ENCODE data around the gene IQSEC1. TPM values are rescaled to one million over a fixed set of nuclear protein-coding genes. Genes with fewer than 3 reads are reported as not detected.

IQSEC1 gene
- polyA plus RNA-seq, 4 donors, result 27.2 to 45.5 (median 34.7) TPM

- DNase-seq (ENCODE audit: low read depth in 4 of 4, low spot score in 3 of 4), result no peak
Measured at GRCh38 chr3:13071695-13072094, 1.5 kb downstream of the IQSEC1 start.

- no peak for DNase-seq (ENCODE audit: low read depth in 4 of 4, low spot score in 3 of 4)
Measured at GRCh38 chr3:13070391-13071070, 2.7 kb downstream of the IQSEC1 start.

- no peak for DNase-seq (ENCODE audit: low read depth in 4 of 4, low spot score in 3 of 4)
Measured at GRCh38 chr3:13069495-13069894, 3.7 kb downstream of the IQSEC1 start.

- DNase-seq (ENCODE audit: low read depth in 4 of 4, low spot score in 3 of 4), result no peak
Measured at GRCh38 chr3:13068269-13069010, 4.8 kb downstream of the IQSEC1 start.

- DNase-seq (ENCODE audit: low read depth in 4 of 4, low spot score in 3 of 4), result no peak
Measured at GRCh38 chr3:13067778-13068177, 5.5 kb downstream of the IQSEC1 start.

GRCh38 chr3:13066834-13067233 is 6.4 kb downstream of the IQSEC1 start:
- no peak for DNase-seq (ENCODE audit: low read depth in 4 of 4, low spot score in 3 of 4)

GRCh38 chr3:13066236-13066635 is 7.0 kb downstream of the IQSEC1 start:
- DNase-seq (ENCODE audit: low read depth in 4 of 4, low spot score in 3 of 4), result no peak

GRCh38 chr3:13065727-13066126 is 7.5 kb downstream of the IQSEC1 start:
- DNase-seq (ENCODE audit: low read depth in 4 of 4, low spot score in 3 of 4), result no peak

- no peak for DNase-seq (ENCODE audit: low read depth in 4 of 4, low spot score in 3 of 4)
Measured at GRCh38 chr3:13064964-13065363, 8.3 kb downstream of the IQSEC1 start.

GRCh38 chr3:13064159-13064868 is 8.9 kb downstream of the IQSEC1 start:
- DNase-seq (ENCODE audit: low read depth in 4 of 4, low spot score in 3 of 4), result no peak

- DNase-seq (ENCODE audit: low read depth in 4 of 4, low spot score in 3 of 4), result no peak
Measured at GRCh38 chr3:13063225-13063624, 10.0 kb downstream of the IQSEC1 start.

- DNase-seq (ENCODE audit: low read depth in 4 of 4, low spot score in 3 of 4), result no peak
Measured at GRCh38 chr3:13062647-13063046, 10.6 kb downstream of the IQSEC1 start.

GRCh38 chr3:13060341-13060910 is 12.8 kb downstream of the IQSEC1 start:
- DNase-seq (ENCODE audit: low read depth in 4 of 4, low spot score in 3 of 4), result no peak

GRCh38 chr3:13058346-13059120 is 14.7 kb downstream of the IQSEC1 start:
- DNase-seq (ENCODE audit: low read depth in 4 of 4, low spot score in 3 of 4), result no peak

GRCh38 chr3:13057282-13058040 is 15.8 kb downstream of the IQSEC1 start:
- no peak for DNase-seq (ENCODE audit: low read depth in 4 of 4, low spot score in 3 of 4)

- no peak for DNase-seq (ENCODE audit: low read depth in 4 of 4, low spot score in 3 of 4)
Measured at GRCh38 chr3:13055634-13056033, 17.6 kb downstream of the IQSEC1 start.

- no peak for DNase-seq (ENCODE audit: low read depth in 4 of 4, low spot score in 3 of 4)
Measured at GRCh38 chr3:13054341-13055285, 18.6 kb downstream of the IQSEC1 start.

GRCh38 chr3:13053893-13054292 is 19.3 kb downstream of the IQSEC1 start:
- no peak for DNase-seq (ENCODE audit: low read depth in 4 of 4, low spot score in 3 of 4)

GRCh38 chr3:13053420-13053819 is 19.8 kb downstream of the IQSEC1 start:
- DNase-seq (ENCODE audit: low read depth in 4 of 4, low spot score in 3 of 4), result no peak

All from left renal pelvis (tissue), 4 donors.